ENCODE data around the gene ZYX. TPM values are rescaled to one million over a fixed set of nuclear protein-coding genes. Genes with fewer than 3 reads are reported as not detected.

The ZYX gene
- total and polyA plus RNA-seq, 2 donors (not counting 1 experiment from before 2014, with no cell fraction given), result 32.3 to 53.8 TPM

- no peaks in the 10 kb centered on the region for H3K27me3 Mint-ChIP-seq
- H3K4me2 ChIP-seq (replicated peaks; ENCODE audit: low read depth, low read length, poor library complexity, severe bottlenecking), result no peak overlapping the region
- H3K79me2 ChIP-seq (ENCODE audit: control insufficient read depth, insufficient read depth, low read length), result no peaks in the 10 kb centered on the region
- 98% methylated on average over 28 of the region's 28 CpGs for WGBS (ENCODE audit: insufficient coverage)
- peaks cover 25 to 31% of the 10 kb centered on the region in 2 donors for H3K4me1 ChIP-seq (ENCODE audit: control insufficient read depth in 2 of 2, insufficient read depth in 2 of 2, low read length in 2 of 2)
- H3K36me3 ChIP-seq (replicated peaks in 1 of 2; ENCODE audit: control extremely low read depth in 1 of 2, control insufficient read depth in 1 of 2, extremely low read depth in 1 of 2, insufficient read depth in 2 of 2, low read length in 1 of 2), result peaks cover 0 to 17% of the 10 kb centered on the region in 2 experiments
- TF ChIP-seq EZH2 (IDR thresholded peaks at IDR 0.05; ENCODE audit: borderline replicate concordance, insufficient read depth, low read depth, low read length, poor library complexity, severe bottlenecking) (no peak), CTCF (IDR thresholded peaks at IDR 0.05) (no peak)
- H3K4me3 Mint-ChIP-seq, result no peak overlapping the region
- no peak overlapping the region for H2AFZ ChIP-seq (ENCODE audit: insufficient read depth, low read depth, low read length, poor library complexity, severe bottlenecking)
- H3K27me3 ChIP-seq (replicated peaks in 1 of 4; ENCODE audit: control extremely low read depth in 1 of 4, control insufficient read depth in 3 of 4, insufficient read depth in 4 of 4, low read length in 3 of 4), result no peaks in the 10 kb centered on the region
- H3K27ac Mint-ChIP-seq, result no peak overlapping the region
- no peak for ATAC-seq (ENCODE audit: low read depth)
- H3K9me3 ChIP-seq (ENCODE audit: control extremely low read depth in 1 of 3, control insufficient read depth in 2 of 3, insufficient read depth in 1 of 3, low read length in 2 of 3), result no peaks in the 10 kb centered on the region
- H3K4me3 ChIP-seq (ENCODE audit: control extremely low read depth in 1 of 5, extremely low read depth in 1 of 5, insufficient read depth in 1 of 5, low read depth in 2 of 5, low read length in 4 of 5), result no peak overlapping the region
- H3K9me3 Mint-ChIP-seq (ENCODE audit: insufficient read depth), result no peaks in the 10 kb centered on the region
- no peaks in the 10 kb centered on the region for H4K20me1 ChIP-seq (ENCODE audit: control insufficient read depth, insufficient read depth, low read length, poor library complexity, severe bottlenecking)
- intact Hi-C loops (cut with micrococcal nuclease), result no loop called here
- H3K27ac ChIP-seq (ENCODE audit: low read length in 2 of 2), result no peak overlapping the region
- no peak overlapping the region for H3K9ac ChIP-seq (ENCODE audit: low read length)
- ChIA-PET POLR2A (interaction anchor here (0.5 kb wide), 1 partner anchor 605 kb away, joined by 7 read pairs; no protein-coding TSS in a partner anchor), CTCF (interaction anchor here (1.2 to 1.9 kb wide), 2 partner anchors 8 to 29 kb away, joined by 3 to 4 read pairs; no protein-coding TSS in a partner anchor)
- DNase-seq, result no peak
- H3K4me1 Mint-ChIP-seq, result no peaks in the 10 kb centered on the region
Measured at GRCh38 chr7:143388491-143389101, 7.5 kb downstream of the ZYX start.
